GM18870 (cell line): ENCODE data around the gene CCR8.
"Not testable (repeated sequence)": the region's sequence is repeated elsewhere in the genome, so short reads cannot be mapped to it uniquely, and the experiment has no call there.

Experiments
- ATAC-seq: cut with Tn5 transposase; IDR thresholded peaks from one replicate; pipeline ENCODE4 v1.9.1; 2021; ENCODE audit warnings: moderate library complexity; ENCODE audit not compliant: unreplicated experiment

Gene CCR8

DNA sequence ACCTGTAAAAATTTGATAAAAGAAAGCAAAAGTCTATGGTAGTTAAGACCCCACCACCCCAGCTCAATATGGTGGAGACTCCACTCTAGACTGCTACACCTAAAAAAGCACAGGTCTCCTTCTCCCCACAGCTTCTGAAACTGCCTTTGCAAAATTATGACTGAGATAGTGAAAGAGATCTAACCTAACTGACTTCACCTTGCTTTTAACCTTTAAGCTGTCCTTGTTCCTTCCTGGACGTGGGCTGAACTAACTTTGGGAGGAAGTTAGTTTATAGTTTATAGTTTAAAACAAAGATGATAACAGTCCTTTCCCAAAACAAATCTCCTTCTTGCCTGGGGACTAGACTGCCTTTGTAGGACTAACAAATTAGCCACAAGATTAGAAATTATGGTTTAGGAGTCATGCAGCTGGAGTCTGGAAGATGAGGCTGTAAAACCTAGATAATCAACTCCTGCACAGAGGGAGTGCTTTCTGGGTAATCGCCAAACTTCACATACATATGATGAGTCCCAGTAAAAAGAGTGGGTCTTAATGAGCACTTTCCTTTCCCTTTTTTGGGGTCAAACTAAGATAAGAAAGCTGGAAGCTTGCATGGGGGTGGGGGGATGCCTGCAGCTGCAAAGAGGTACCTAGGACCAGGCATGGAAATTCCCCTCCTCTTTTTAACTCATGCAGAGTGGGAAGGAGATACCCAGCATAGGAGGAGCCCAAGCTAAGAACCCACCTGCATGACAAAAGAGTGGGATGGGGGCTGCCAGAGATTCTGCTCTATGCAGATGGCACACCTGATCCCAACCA lies 17.5 kb downstream of the CCR8 start:
- peak; percentile 83 for ATAC-seq

DNA sequence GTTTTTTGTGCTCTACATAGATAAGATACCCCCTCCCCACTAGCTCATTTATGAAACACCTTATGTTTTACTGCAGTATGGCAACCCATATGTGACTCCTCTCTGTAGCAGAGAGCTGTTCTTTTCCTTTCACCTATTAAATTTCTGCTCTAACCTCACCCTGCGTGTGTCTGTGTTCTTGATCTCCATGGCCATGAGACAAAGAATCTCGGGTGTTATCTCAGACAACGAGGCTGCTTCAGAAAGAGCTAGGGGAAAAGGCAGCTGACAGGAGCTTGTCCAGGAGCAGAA lies 18.0 kb downstream of the CCR8 start:
- ATAC-seq, result no peak

DNA sequence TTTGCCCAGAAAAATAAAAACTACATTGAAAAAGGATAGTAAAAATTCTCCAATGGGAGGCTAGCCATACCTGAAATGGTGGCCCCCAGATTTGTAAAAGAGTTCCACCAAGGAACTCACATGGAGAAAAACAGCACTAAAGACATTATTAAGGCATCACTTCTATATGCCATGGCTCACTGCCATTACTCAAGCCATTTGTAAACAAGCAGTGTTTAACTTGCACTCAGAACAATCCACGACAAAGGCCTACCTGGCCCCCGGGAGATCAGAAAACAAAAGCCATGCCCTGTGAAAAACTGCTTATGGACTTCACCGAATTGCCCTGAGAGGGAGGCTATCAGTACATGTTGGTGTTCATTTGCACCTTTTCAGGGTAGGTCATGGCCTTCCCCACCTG lies 19.6 kb downstream of the CCR8 start:
- ATAC-seq, result no peak

GRCh38 chr3:39350714-39351113 lies 21.2 kb downstream of the CCR8 start:
- no peak for ATAC-seq

GRCh38 chr3:39351134-39351533 lies 21.6 kb downstream of the CCR8 start:
- not testable (repeated sequence) for ATAC-seq

DNA sequence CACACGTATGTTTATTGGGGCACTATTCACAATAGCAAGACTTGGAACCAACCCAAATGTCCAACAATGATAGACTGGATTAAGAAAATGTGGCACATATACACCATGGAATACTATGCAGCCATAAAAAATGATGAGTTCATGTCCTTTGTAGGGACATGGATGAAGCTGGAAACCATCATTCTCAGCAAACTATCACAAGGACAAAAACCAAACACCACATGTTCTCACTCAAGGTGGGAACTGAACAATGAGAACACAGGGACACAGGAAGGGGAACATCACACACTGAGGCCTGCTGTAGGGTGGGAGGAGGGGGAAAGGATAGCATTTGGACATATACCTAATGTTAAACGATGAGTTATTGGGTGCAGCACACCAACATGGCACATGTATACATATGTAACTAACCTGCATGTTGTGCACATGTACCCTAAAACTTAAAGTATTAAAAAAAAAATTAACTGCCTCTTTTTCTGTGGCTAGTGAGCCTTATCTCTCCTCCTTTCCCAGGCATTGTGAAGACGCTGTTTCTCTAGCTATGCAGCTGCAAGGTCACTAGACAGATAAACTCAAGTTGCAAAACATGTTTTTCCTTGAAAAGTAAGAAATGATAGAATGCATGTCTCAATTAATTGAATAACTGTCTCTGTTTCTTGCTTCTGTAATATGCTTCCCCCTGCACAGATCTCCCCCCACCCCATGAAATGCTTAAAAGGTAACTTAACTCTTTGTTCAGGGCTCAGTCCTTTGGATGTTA lies 23.8 kb downstream of the CCR8 start:
- ATAC-seq, result not testable (repeated sequence)

DNA sequence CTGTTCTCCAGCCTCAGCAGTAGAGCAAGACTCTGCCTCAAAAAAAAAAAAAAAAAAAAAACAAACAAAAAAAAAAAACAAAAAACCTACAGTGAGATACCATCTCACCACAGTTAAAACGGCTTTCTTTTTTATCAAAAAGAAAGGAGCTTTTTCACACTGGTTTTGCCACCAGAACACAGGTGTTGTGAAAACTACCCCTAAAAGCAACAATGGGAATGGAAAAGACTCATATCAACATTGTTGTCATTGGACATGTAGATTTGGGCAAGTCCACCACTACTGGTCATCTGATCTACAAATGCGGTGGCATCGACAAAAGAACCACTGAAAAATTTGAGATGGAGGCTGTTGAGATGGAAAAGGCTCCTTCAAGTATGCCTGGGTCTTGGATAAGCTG lies 28.8 kb downstream of the CCR8 start:
- no peak for ATAC-seq

GRCh38 chr3:39361252-39361927 lies 31.9 kb downstream of the CCR8 start:
- ATAC-seq, result peak; percentile 57

- no peak for ATAC-seq
Observed at GRCh38 chr3:39362192-39362591, 32.7 kb downstream of the CCR8 start.

- no peak for ATAC-seq
Observed at GRCh38 chr3:39362812-39363211, 33.3 kb downstream of the CCR8 start.

- ATAC-seq, result not testable (repeated sequence)
Observed at GRCh38 chr3:39370450-39370849, 40.9 kb downstream of the CCR8 start.

DNA sequence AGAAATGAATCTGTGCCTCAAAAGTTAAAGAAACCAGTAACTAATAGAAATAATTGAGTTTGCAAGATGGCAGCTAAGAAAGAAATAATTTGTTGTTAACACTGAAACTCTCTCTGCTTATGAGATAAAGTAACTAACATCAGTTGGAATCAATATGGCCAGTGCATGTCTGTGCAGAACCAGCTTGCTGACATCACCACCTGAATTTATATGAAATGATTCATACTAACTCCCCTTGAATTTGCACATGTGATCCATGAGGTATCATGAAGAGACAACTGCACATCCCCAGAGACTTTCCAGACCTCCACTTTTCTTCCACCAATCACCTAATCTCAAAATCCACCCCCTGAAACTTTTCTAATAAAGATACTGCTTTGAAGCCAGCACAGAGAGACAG lies 43.3 kb downstream of the CCR8 start:
- no peak for ATAC-seq

DNA sequence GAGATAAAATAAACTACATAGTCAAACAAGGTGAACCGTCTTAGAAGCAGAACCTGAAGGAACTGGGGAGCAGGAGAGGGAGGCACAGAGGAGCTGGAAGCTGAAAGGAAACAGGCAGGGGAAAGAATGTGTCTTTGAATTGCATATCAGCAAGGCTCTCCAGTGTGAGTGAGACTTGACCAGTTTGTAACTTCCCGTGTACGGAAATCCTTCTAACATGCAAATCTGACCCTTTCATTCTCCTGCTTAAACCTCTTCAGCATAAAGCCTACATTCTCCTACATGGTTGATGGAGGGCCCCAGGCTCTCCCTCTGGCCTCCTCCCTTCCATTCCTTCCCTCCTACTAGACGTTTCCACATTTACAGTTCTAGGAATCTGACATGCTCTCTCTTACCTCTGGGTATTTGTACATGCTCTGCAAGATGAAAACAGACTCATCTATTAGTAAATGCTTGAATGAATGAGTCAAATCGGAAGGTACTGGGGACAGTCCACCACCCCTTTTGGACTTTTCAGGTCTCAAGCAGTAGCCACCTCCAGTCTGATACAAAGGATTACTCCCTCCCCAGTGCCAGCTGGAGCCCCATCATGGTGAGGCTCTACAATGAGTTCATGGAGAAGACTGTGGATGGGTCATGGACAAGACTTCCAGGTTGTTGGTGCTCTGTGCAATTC lies 47.6 kb downstream of the CCR8 start:
- no peak for ATAC-seq

GRCh38 chr3:39378088-39378487 lies 48.6 kb downstream of the CCR8 start:
- ATAC-seq, result no peak

- no peak for ATAC-seq
Observed at GRCh38 chr3:39378957-39379777, 49.7 kb downstream of the CCR8 start.

- no peak for ATAC-seq
Observed at GRCh38 chr3:39379778-39380155, 50.3 kb downstream of the CCR8 start.

DNA sequence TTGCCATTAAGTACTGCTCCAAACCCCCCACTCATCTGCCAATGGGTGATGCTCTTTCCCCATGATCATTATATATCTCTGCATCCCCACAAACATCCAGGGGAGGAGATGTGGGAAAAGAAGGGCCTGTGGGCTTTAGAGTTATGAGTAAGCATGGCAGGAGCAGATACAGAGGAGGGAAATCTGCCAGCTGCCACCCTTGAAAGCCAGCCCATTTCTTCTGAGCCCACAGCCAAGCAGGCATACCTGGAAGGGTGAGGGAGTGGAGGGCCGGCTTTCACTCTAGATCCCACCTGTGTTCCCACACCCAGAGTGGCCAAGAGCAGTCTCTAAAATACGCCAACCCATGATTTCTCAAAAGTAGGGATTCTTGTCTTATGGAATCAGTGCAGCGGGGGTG lies 51.9 kb downstream of the CCR8 start:
- no peak for ATAC-seq
